Measurements from ENCODE around the gene MORF4L1.

DNA sequence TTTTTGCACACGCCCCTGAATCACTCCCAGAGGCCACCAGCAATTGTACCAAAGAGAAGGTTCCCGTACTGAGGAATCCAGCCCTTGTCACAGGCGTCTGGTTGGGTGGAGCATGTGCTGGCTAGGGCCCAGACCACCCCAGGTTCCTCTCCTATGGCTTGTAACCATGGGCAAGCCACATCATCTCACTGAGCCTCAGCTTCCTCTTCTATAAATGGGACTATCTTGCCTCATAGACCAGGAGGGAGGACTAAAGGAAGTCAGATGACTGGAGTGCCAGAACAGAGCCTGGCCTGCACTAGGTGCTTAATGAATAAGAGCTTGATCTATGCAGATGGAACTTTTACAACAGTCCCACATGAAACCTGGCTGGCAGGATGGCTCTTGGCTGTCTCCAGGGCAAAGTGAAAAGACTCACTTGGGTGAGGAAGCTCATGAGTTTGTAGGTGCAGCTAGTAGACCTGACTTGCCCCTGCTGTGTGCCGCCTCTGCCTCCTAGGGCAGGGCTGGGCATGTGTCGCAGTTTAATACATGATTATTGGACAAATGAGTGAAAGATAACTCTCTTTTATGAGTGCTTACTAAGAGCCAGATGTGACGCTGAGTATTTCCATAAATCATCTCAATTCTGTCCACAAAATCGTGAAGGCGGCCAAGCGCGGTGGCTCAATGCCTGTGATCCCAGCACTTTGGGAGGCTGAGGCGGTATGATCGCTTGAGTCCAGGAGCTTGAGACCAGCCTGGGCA lies 42.8 kb downstream of the MORF4L1 start:
- TF ChIP-seq POLR2AphosphoS5 (IDR thresholded peaks at IDR 0.05; ENCODE audit: low read depth, low read length) (no peak), TAF1 (IDR thresholded peaks at IDR 0.05; ENCODE audit: borderline replicate concordance, insufficient read depth, low read length) (no peak), FOXP2 (optimal IDR thresholded peaks at IDR 0.05; ENCODE audit: borderline replicate concordance, extremely low read depth, extremely low read length, insufficient read depth) (no peak)

All from PFSK-1 (cell line).